NCI-H2171 (cell line): ENCODE results near the gene DHX30.
"Not testable (repeated sequence)": the region's sequence is repeated elsewhere in the genome, so short reads cannot be mapped to it uniquely, and the experiment has no call there.

Source experiments
- DNase-seq: peaks from one replicate; lab custom pipeline; 2025; lab: John Stamatoyannopoulos, UW

The DHX30 gene

DNA sequence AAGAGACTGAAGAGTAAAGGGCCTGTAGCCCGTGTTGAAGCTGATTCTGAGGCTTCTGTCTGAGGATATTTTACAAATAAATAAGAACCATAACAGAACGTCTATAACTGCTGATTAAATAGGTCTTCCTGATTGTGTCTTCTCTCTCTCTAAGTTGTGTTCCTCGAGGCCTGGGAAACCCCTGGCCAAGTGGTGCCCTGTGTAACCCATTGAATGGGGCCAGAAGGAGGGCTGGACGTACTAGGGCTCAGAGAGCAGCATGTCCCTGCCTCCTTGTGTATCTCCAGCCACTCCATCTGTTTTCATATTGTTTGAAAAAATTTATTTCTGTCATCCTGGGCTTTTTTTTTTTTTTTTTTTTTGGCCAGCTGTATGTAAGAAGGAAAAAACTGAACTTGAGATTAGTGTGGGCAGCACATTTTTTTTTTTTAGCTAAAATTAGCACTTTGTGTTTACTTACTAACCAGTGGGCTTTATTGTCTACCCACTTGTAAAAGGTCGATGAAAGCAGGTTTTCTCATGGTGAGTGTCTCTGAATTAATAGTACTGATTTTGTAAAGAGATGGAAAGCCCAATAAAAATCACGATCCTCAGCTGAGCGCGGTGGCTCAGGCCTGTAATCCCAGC is 10.7 kb downstream of the DHX30 start:
- no peak for DNase-seq

GRCh38 chr3:47817609-47818008 is 14.7 kb downstream of the DHX30 start:
- DNase-seq = no peak

GRCh38 chr3:47824541-47825473 is 21.9 kb downstream of the DHX30 start:
- DNase-seq = peak; percentile 57

- no peak for DNase-seq
Measured at GRCh38 chr3:47825590-47825989, 22.7 kb downstream of the DHX30 start.

DNA sequence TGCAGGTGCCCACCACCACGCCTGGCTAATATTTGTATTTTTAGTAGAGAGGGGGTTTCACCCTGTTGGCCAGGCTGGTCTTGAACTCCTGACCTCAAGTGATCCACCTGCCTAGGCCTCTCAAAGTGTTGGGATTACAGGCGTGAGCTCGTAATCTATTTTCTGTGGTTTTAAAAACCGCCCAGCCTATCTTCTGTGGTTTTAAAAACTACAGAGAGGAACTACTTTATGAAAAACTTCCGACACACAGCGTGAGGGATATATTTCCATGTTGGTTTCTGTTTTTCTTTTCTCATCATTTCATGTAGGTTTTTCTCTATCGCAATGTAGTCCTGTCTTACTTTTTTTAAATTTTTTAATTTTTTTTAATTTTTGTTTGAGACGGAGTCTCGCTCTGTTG is 26.5 kb downstream of the DHX30 start:
- DNase-seq = not testable (repeated sequence)

DNA sequence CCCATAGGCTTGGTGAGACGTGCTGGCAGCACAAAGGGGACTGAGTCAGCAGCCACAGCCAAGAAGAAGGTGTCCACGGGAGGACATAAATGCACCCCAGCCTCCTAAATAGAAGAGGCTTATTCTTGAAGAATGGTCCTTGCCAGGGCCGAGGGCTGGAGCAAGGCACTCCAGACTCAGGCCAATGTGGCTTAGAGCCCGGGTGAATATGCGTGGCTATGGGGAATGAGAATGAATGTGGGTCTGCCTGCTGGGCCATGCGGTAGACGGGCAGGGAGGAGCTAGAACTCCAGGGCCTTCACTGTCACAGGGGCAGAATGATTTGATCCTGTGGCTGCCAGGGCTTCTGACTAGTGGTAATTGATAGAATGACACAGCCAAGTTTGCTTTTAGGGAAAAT is 34.0 kb downstream of the DHX30 start:
- no peak for DNase-seq

GRCh38 chr3:47838503-47838902 is 35.6 kb downstream of the DHX30 start:
- no peak for DNase-seq

DNA sequence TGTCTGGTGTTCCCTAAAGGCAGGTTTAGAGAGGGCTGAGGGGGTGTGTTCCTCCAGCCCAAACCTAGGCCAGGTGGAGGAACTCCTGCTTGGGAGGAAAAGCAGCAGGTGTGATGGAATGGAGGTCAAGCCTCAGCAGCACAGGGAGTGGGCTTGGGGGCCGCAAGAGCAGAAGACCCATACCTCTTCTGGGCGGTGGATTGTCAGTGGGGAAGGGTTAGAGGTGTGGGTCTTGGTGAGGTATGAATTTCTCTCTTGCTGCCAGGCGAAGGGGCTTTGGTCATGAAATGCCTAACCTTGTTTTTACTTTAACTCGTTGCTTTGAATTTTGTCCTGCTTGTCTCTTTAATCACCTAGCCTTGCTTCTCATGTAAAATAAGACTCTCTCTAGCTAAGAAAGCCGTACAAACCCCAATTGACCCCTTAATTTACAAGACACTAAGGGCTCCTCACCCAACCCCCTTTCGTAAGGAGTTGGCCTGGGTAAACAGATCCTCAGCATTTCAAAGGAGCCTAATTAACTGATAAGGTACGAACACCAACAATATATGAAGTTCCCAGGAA is 38.9 kb downstream of the DHX30 start:
- no peak for DNase-seq

- no peak for DNase-seq
Measured at GRCh38 chr3:47846186-47846879, 43.4 kb downstream of the DHX30 start.

GRCh38 chr3:47846880-47847248 is 43.9 kb downstream of the DHX30 start:
- no peak for DNase-seq

GRCh38 chr3:47847260-47847659 is 44.3 kb downstream of the DHX30 start:
- no peak for DNase-seq

DNA sequence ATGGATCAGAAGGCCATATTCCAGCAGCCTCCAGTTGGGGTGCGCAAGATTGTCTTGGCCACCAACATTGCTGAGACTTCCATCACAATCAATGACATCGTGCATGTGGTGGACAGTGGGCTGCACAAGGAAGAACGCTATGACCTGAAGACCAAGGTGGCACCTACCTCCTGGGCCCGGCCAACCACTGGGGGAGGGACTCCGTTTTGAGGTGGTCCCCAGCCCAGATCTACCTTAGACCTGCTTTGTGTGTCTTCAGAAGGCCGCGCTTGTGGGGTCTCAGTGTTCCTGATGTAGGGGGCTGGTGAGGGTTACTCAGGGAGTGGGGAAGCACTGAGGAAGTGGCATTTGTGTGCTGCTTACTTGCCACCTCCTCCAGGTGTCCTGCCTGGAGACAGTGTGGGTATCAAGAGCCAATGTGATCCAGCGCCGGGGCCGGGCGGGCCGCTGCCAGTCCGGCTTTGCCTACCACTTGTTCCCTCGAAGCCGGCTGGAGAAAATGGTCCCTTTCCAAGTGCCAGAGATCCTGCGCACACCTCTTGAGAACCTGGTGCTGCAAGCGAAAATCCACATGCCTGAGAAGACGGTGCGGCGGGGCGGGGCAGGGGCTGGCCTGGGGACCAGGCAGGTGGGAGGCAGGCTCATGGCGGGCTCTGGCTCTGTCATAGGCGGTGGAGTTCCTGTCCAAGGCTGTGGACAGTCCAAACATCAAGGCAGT is 45.0 kb downstream of the DHX30 start:
- DNase-seq = no peak

- no peak for DNase-seq
Measured at GRCh38 chr3:47848599-47849117, 45.7 kb downstream of the DHX30 start.

DNA sequence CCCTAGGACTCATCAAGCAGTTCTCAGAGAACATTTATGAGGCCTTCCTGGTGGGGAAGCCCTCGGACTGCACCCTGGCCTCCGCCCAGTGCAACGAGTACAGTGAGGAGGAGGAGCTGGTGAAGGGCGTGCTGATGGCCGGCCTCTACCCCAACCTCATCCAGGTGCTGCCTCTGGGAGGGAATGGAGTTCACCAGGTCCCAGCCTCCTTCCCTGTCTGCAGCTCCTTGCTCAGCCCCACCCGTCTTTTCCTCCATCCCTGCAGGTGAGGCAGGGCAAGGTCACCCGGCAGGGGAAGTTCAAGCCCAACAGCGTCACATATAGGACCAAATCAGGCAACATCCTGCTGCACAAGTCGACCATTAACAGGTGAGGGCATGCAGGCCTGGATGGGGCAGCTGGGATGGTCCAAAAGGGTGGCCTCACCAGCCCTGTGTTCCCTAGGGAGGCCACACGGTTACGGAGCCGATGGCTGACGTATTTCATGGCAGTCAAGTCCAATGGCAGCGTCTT is 46.3 kb downstream of the DHX30 start:
- DNase-seq = no peak

DNA sequence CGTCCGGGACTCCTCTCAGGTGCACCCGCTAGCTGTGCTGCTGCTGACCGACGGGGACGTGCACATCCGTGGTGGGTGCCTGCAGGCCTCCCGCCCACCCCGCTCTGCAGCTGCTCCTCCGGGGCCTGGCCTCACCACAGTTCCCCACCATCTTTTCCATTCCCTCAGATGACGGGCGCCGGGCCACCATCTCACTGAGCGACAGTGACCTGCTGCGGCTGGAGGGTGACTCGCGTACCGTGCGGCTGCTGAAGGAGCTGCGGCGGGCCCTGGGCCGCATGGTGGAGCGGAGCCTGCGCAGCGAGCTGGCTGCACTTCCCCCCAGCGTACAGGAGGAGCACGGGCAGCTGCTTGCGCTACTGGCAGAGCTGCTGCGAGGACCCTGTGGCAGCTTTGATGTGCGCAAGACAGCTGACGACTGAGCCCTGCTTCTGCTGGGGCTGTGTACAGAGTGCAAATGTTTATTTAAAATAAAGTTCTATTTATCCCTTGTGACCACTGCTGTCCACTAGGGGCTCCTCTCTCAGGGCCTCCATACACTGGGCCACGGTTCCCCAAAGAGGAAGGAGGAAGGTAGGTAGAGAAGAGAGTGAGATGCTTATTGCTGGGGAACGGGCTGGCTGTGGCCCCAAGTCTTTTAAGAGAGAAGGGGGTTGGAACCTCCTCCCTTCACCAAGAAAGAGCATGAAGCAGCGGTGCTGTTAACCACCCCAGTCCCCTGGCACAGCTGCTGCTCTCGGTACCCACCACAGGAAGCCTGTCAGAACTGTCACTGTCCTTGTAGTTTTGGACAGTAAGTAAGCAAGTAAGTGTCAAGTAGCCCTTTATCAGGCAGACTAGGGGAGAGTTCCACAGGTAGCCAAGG is 47.0 kb downstream of the DHX30 start:
- DNase-seq = no peak

- DNase-seq = no peak
Measured at GRCh38 chr3:47850564-47851410, 47.8 kb downstream of the DHX30 start.

GRCh38 chr3:47851888-47852603 is 49.1 kb downstream of the DHX30 start:
- no peak for DNase-seq
